ENCODE results near the gene RNASEH1.
"Not testable (repeated sequence)": the region's sequence is repeated elsewhere in the genome, so short reads cannot be mapped to it uniquely, and the experiment has no call there.

The RNASEH1 gene

DNA sequence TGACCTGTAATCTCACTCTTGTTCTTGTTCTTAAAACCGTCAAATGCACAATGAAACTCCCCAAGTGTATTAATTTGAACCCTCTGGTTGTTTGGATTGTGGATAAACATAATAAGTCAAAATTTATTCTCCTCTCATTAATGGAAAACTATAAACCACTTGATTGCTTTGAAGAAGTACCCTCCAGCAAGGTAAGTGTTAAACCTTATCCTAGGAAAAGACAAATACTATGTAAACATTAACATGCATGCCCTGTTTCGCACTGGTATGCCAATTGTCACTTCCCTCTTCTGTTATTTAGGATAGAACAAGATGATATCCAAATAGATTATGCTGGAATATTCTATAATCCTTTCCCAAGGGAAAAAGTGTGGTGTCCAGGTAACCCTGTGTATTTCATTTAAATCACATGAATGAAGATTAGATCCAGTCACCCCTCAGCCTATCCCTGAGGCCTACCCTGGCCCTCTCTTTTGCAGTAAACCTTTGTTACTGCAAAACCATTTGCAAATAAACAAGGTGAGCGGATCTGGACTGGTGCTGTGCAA, 40.1 kb downstream of the RNASEH1 start:
- DNase-seq: no peak

DNA sequence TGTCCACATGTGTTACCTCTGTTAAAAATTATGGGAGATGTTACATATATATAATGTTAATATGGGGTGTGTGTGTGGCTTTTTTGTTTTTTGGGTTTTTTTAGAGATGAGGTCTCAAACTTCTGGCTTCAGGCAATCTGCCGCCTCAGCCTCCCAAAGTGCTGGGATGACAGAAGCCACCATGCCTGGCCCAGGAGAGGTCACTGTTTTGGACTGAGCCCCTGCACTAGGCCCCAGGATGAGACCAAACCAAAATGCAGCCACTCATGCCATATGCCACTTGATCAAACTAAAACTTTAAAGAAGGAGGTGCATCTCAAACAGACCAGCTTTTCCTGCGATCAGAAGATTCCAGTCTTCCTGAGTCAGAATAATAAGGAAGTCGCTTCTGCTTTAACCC, 41.3 kb downstream of the RNASEH1 start:
- no peak for DNase-seq

DNA sequence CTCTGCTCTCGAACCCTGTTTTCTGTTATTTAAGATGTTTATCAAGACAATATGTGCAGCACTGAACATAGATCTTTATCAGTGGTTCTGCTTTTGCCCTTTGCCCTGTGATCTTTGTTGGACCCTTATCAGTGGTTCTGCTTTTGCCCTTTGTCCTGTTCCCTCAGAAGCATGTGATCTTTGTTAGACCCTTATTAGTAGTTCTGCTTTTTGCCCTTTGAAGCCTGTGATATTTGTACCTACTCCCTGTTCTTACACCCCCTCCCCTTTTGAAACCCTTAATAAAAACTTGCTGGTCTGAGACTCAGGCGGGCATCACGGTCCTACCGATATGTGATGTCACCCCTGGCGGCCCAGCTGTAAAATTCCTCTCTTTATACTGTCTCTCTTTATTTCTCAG, 42.7 kb downstream of the RNASEH1 start:
- DNase-seq: not testable (repeated sequence)

DNA sequence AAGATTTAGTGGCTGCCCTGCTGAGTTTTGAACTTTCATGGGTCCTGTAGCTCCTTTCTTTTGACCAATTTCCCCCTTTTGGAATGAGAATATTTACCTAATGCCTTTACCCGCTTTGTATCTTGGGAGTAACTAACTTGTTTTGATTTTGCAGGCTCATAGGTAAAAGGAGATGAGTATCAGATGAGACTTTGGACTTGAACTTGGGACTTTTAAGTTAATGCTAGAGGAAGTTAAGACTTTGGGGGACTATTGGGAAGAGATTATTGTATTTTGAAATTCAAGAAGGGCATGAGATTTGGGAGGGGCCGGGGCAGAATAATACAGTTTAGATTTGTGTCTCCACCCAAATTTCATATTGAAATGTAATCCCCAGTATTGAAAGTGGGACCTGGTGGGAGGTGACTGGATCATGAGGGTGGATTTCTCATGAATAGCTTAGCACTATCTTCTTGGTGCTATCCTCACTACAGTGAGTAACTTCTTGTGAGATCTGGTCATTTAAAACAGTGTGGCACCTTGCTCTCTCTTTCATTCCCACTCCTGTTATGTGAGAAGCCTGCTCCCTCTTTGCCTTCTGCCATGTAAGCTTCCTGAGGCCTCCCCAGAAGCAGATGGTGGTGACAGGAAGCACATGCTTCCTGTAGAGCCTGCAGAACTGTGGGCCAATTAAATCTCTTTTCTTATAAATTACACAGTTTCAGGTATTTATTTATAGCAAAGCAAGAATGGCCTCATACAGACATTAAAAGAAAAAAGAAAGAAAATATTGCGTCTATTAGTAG, 44.9 kb downstream of the RNASEH1 start:
- DNase-seq: no peak

DNA sequence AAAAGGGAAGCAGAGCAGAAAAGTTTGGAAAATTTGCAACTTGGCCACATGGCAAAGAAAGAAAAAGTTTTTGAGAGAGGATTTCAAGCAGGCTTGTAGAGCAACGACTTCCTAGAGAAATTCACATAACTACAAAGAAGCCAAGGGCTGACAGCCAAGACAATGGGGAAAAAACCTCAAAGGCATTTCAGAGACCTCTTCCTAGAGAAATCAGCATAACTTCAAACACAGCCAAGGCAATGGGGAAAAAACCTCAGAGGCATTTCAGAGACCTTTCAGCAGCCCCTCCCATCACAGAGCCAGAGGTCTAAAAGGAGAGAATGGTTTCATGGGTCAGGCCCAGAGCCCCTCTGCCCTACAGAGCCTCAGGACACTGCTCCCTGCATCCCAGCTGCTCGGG, 46.0 kb downstream of the RNASEH1 start:
- DNase-seq: no peak

DNA sequence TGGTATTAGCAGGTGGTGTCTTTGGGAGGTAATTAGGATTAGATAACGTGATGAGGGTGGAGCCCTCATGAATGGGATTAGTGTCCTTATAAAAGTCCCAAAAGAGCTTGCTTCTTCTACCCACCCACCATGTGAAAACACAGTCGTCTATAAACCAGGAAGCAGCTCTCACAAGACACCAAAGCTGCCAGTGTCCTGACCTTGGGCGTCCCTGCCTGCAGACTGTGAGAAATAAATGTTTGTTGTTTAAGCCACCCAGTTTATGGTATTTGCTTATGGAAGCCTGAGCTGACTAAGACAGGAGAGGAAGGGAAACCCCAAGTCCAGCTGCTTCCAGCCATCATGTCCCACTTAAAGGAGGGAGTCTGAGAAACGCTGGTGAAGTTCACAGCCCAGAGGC, 52.4 kb downstream of the RNASEH1 start:
- no peak for DNase-seq

DNA sequence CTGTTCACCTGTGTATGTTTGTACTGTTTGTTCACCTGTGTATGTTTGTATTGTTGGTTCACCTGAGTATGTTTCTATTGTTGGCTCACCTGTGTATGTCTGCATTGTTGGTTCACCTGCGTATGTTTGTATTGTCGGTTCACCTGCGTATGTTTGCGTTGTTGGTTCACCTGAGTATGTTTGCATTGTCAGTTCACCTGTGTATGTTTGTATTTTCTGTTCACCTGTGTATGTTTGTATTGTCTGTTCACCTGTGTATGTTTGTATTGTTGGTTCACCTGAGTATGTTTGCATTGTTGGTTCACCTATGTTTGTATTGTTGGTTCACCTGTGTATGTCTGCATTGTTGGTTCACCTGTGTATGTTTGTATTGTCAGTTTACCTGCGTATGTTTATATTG, 53.4 kb downstream of the RNASEH1 start:
- DNase-seq: no peak

DNA sequence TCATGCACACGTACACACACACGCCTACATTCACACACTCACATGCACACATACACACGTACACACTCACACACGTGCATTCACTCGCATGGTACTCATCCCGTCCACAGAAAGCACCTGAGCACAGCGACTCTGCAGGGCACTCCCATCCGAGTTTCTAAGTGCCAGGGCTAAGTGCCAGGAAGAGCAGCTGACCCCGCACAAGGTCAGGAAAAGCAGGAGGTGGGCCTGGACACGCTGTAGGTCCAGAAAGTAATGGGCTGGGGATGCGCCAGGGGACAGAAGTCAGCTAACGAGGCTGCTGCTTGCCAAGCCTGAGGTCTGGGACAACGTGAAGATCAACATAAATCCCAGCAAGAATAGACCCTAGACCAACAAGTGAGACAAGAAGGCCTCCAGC, 54.6 kb downstream of the RNASEH1 start:
- DNase-seq: no peak

DNA sequence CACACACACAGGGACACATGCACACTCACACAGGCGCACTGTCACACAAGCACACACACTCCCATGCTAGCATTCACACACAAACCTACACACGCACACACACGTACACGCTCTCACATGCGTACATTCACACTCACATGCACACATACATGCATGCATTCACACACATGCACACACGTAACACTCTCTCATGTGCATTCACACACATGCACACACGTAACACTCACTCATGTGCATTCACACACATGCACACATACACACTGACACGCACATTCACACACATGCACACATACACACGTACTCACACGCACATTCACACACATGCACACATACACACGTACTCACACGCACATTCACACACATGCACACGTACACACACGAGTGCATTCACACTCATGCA, 55.1 kb downstream of the RNASEH1 start:
- DNase-seq: no peak

DNA sequence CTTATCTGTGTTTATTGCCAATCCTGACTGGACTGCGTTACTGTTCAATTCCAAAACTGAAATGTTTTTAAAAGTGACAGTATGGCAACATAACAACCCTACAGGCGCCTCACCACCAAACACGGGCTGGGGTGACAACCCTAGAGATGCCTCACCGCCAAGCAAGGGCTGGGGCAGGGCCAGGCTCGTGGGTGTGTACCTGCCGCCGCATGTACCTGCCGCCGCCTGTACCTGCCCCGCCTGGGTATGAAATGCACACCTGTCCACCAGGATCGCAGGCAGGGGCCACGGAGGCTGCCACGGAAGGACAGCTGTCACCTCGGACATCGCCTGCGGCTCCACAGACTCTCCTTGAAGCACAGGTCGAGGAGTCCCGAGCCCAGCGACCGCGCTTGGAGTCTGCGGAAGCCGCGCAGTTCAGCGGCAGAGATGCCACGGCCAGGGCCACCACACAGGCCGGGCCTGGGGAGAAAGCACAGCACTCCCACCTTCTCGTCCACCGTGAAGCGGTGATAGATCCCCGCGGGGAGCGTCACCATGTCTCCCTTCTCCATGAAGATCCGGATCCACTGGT, 57.7 kb downstream of the RNASEH1 start:
- DNase-seq: no peak

DNA sequence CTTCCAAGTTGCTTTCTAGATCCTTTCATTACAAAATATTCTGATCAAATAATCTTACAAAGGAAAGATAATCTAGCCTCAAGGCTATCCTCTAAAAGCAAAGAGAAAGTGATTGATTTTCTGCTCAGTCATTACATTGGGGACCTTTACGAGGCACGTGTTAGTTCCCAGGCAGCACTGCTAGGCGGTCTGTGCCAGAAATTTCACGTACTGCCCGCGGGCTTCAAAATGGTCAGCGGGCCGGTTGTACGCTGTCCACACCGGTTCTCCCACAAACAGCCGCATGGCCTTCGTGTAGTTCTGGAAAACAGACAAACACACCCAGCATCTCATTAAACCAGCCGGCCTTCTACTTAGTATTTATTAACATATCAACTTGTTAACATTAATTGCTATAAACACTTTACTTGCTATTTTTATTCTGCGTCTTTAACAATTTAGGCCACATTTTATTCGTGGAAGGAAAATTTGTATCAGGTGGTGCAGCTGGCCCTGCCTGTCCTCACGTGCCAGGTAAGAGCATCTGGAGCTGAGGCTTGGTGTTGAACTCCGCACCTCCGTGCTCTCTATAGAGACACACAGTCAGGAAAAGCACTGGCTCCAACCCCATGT, 59.2 kb downstream of the RNASEH1 start:
- no peak for DNase-seq

DNA sequence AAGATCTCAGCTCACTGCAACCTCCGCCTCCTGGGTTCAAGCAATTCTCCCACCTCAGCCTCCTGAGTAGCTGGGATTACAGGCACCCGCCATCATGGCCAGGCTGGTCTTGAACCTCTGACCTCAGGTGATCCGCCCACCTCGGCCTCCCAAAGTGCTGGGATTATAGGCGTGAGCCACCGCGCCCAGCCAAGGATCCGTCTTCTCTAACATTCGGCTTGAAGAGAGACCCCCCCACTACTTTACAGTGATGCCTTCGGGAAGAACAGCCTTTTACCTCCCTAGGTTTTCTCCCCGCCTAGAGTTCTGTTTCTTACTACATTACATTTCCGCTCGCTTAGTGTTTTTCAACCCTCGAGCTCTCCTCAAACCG, 61.4 kb downstream of the RNASEH1 start:
- not testable (repeated sequence) for DNase-seq

Data from activated naive CD4-positive, alpha-beta T cell (primary cell).